Fibroblast of mammary gland (primary cell): ENCODE measurements around the gene AVPR2.

Experiments
- DNase-seq: peaks from one replicate; pipeline ENCODE4 v3.0.0-alpha.2; 2010; ENCODE audit warnings: low read depth
- H3K4me3 ChIP-seq: 2 replicates; pipeline ENCODE4 v1.5.1; 2011; ENCODE audit warnings: low read depth, mild to moderate bottlenecking, low read length, moderate library complexity; ENCODE audit not compliant: control insufficient read depth
- TF ChIP-seq, protein P1 (sequence below): conservative IDR thresholded peaks from 2 replicates; pipeline ENCODE4 v1.5.1; 2011; ENCODE audit warnings: low read depth, low read length, inconsistent platforms; ENCODE audit not compliant: control insufficient read depth, insufficient read depth

Gene AVPR2

DNA sequence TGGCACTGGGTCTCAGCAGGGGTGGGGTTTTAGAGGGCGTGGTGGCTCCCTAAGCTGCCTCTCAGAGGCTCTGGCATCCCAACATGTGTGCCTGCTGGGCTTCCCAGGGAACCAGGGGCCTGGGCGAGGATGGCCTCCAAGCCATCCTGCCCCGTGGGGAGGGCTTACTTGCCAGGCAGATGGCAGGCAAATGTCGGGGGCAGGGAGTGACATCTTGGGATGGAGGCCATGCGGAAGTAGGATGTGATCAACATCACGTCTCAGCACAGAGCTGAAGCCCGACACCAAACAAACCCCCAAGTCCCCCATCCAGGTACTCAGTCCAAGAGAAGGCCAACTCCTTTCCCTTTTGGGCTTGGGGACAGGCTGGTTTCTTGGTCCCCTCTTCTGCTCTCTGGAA, 23.2 kb upstream of the AVPR2 start:
- H3K4me3 ChIP-seq = no peak overlapping the region
- TF ChIP-seq, protein P1, sequence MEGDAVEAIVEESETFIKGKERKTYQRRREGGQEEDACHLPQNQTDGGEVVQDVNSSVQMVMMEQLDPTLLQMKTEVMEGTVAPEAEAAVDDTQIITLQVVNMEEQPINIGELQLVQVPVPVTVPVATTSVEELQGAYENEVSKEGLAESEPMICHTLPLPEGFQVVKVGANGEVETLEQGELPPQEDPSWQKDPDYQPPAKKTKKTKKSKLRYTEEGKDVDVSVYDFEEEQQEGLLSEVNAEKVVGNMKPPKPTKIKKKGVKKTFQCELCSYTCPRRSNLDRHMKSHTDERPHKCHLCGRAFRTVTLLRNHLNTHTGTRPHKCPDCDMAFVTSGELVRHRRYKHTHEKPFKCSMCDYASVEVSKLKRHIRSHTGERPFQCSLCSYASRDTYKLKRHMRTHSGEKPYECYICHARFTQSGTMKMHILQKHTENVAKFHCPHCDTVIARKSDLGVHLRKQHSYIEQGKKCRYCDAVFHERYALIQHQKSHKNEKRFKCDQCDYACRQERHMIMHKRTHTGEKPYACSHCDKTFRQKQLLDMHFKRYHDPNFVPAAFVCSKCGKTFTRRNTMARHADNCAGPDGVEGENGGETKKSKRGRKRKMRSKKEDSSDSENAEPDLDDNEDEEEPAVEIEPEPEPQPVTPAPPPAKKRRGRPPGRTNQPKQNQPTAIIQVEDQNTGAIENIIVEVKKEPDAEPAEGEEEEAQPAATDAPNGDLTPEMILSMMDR = no peak

GRCh38 chrX:153882086-153882498, 22.4 kb upstream of the AVPR2 start:
- DNase-seq = no peak
- TF ChIP-seq, protein P1 = no peak
- H3K4me3 ChIP-seq = no peak overlapping the region

More for the DNA sequence above, 23.2 kb upstream of the AVPR2 start:
- no peak for DNase-seq

DNA sequence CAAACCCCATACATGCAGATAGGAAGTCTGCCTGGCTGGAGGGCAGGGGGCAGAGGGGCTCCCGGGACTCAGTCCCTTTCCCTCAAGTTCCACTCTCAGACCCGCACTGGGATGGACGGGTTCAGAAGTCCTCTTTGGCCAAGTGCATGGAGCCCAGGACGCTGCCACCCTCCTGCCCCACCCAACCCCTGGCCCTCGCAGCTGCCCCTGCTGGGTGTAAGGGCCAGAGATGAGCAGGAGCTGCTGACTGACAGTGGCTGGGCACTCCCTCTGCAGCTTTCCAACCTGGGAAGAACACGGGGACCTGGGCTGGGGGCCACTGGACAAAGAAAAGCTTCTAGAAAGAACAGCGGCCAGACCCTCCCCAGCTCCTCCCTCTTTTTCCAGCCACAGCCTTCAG, 21.9 kb upstream of the AVPR2 start:
- TF ChIP-seq, protein P1 = no peak
- H3K4me3 ChIP-seq = no peak overlapping the region
- no peak for DNase-seq

DNA sequence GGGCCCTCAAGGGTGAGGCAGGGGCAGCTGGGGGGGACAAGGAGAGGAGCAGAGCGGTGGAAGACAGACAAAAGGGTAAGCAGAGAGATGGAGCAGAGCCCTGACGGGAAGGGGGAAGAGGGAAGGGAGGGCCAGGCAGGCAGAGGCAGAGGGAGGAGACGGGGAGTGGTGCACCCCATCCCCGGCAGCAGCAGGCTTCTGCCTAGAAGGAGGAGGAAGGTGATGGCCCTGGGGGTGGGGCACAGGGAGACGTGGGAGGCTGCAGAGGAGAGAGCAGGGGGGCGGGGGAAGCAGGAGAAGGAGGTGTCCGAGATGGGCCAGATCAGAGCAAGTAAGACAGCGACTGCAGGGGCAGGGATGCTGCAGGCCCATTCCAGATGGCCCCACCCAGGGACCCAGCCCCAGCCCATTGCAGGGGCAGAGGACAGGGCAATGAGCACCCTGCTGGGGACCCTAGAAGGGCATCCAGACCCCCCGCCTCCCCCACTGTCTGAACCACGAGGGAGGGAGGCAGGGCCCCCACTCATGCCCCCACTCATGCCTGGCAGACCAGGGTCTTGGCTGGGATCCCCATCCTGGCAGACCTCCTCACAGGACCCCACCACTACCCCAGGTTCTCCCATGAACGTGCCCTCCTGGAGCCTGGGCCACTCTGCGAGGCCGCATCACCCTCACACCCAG, 21.2 kb upstream of the AVPR2 start:
- no peak for DNase-seq
- no peak overlapping the region for H3K4me3 ChIP-seq
- TF ChIP-seq, protein P1 = no peak

DNA sequence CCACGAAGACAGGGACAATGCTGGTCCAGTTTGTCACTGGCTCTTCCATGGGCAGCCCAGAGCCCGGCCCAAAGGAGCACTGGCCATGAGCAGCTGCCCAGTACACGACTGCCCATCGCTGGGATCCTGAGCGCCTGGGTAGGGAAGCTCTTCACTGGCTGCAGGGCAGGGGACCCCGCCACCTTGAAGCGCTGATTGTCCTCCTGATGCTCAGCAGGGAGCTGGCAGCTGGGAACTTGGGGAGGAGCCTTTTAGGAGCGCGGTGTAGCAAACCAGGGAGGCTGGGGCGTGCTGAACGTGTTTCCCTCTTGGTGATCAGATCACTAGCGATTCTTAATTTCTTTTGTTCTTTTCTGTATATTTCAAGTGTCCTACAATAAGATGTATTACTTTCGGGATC, 20.3 kb upstream of the AVPR2 start:
- TF ChIP-seq, protein P1 = no peak
- no peak for DNase-seq
- no peak overlapping the region for H3K4me3 ChIP-seq

- TF ChIP-seq, protein P1 = no peak
- no peak for DNase-seq
- no peak overlapping the region for H3K4me3 ChIP-seq
These were observed 19.9 kb upstream of the AVPR2 start for GRCh38 chrX:153884590-153884989.
